GM23338 (cell line): Measurements from ENCODE around the gene LIMA1. TPM values are rescaled to one million over a fixed set of nuclear protein-coding genes. Genes with fewer than 3 reads are reported as not detected.
A peak's percentile ranks its signal among the peaks of the same experiment; 100 is the strongest.

Source experiments
- ATAC-seq: fragments of 200-7000 bp; cut with Tn5 transposase; 3 replicates; pipeline ENCODE4 v1.9.1; 2020
- DNase-seq: peaks from one replicate; pipeline ENCODE4 v3.0.0-alpha.2; 2015; ENCODE audit warnings: low spot score
- H2AFZ ChIP-seq: fragments of 200-600 bp; sonication (generic); 2 replicates; pipeline ENCODE4 v1.8.0; 2016; ENCODE audit warnings: antibody characterized with exemption, mild to moderate bottlenecking, moderate library complexity
- H3F3A ChIP-seq: fragments of 200-600 bp; sonication (generic); replicated peaks from 2 replicates; pipeline ENCODE4 v1.8.0; 2017; ENCODE audit warnings: antibody characterized with exemption, mixed run types, low read depth
- H3K27ac ChIP-seq: fragments of 200-600 bp; sonication (generic); 2 replicates; pipeline ENCODE4 v1.6.1; 2016; ENCODE audit warnings: low read depth
- H3K27me3 ChIP-seq: fragments of 200-600 bp; sonication (generic); 2 replicates; pipeline ENCODE4 v1.8.0; 2016; ENCODE audit warnings: mild to moderate bottlenecking, mixed run types, moderate library complexity; ENCODE audit not compliant: insufficient read depth
- H3K36me3 ChIP-seq: fragments of 200-600 bp; sonication (generic); 2 replicates; pipeline ENCODE4 v1.8.0; 2016; ENCODE audit warnings: mild to moderate bottlenecking; ENCODE audit not compliant: insufficient read depth
- H3K4me1 ChIP-seq: fragments of 200-600 bp; sonication (generic); 2 replicates; pipeline ENCODE4 v1.8.0; 2016; ENCODE audit warnings: mild to moderate bottlenecking, moderate library complexity; ENCODE audit not compliant: insufficient read depth
- H3K4me2 ChIP-seq: fragments of 200-600 bp; sonication (generic); 2 replicates; pipeline ENCODE4 v1.7.1; 2017; ENCODE audit warnings: mixed run types
- H3K4me3 ChIP-seq: fragments of 200-600 bp; sonication (generic); 2 replicates; pipeline ENCODE4 v1.6.1; 2016; ENCODE audit warnings: mixed run types
- H3K79me2 ChIP-seq: fragments of 200-600 bp; sonication (generic); replicated peaks from 2 replicates; pipeline ENCODE4 v1.8.0; 2017; ENCODE audit warnings: mild to moderate bottlenecking; ENCODE audit not compliant: insufficient read depth
- H3K9me2 ChIP-seq: fragments of 200-600 bp; sonication (generic); 2 replicates; pipeline ENCODE4 v1.8.0; 2017; ENCODE audit not compliant: insufficient read depth
- H4K20me1 ChIP-seq: fragments of 200-600 bp; sonication (generic); replicated peaks from 2 replicates; pipeline ENCODE4 v1.8.0; 2017; ENCODE audit warnings: mild to moderate bottlenecking; ENCODE audit not compliant: insufficient read depth
- H3K27ac Mint-ChIP-seq: 2 replicates; pipeline ENCODE4 v1.8.0; 2020; ENCODE audit warnings: inconsistent platforms, mild to moderate bottlenecking, moderate library complexity, mixed read lengths
- H3K27me3 Mint-ChIP-seq: 3 replicates; pipeline ENCODE4 v1.8.0; 2022; ENCODE audit warnings: low read depth, mild to moderate bottlenecking, moderate library complexity, mixed read lengths, inconsistent platforms; ENCODE audit not compliant: insufficient read depth, poor library complexity
- H3K36me3 Mint-ChIP-seq: 3 replicates; pipeline ENCODE4 v1.8.0; 2021; ENCODE audit warnings: low read depth, mild to moderate bottlenecking, inconsistent platforms, moderate library complexity, mixed read lengths
- H3K4me1 Mint-ChIP-seq: 3 replicates; pipeline ENCODE4 v1.8.0; 2020; ENCODE audit warnings: mild to moderate bottlenecking, inconsistent platforms, mixed read lengths
- H3K4me3 Mint-ChIP-seq: 3 replicates; pipeline ENCODE4 v1.8.0; 2021; ENCODE audit warnings: moderate library complexity, mild to moderate bottlenecking, inconsistent platforms, mixed read lengths
- H3K9me3 Mint-ChIP-seq: 3 replicates; pipeline ENCODE4 v1.8.0; 2020; ENCODE audit warnings: moderate library complexity, mild to moderate bottlenecking, inconsistent platforms, mixed read lengths
- CREB1 ChIP-seq: fragments of 250-450 bp; sonication (Bioruptor Pico); IDR thresholded peaks from 2 replicates; pipeline ENCODE4 v1.5.0; 2020; ENCODE audit warnings: low read depth, mild to moderate bottlenecking, moderate library complexity
- EZH2 ChIP-seq: fragments of 200-600 bp; sonication (generic); IDR thresholded peaks from one replicate; pipeline ENCODE4 v1.8.0; 2017; ENCODE audit warnings: antibody characterized with exemption, mild to moderate bottlenecking, low read depth; ENCODE audit not compliant: unreplicated experiment
- JUNB ChIP-seq: IDR thresholded peaks from one replicate; pipeline ENCODE4 v1.6.1; 2016; ENCODE audit warnings: antibody characterized with exemption; ENCODE audit not compliant: unreplicated experiment
- NANOG ChIP-seq: IDR thresholded peaks from 2 replicates; pipeline ENCODE4 v1.6.1; 2016; ENCODE audit warnings: antibody characterized with exemption, borderline replicate concordance
- POLR2AphosphoS5 ChIP-seq: IDR thresholded peaks from 2 replicates; pipeline ENCODE4 v1.6.1; 2016; ENCODE audit warnings: antibody characterized with exemption, low read depth
- ZNF114 ChIP-seq: fragments of 250-450 bp; sonication (Bioruptor Pico); IDR thresholded peaks from 2 replicates; pipeline ENCODE4 v1.5.0; 2020; ENCODE audit warnings: mild to moderate bottlenecking, moderate library complexity
- ZNF331 ChIP-seq: fragments of 250-450 bp; sonication (Bioruptor Pico); IDR thresholded peaks from 2 replicates; pipeline ENCODE4 v1.5.0; 2020; ENCODE audit warnings: low read depth, mild to moderate bottlenecking, moderate library complexity
- polyA plus RNA-seq: library from polyadenylated mRNA; unstranded; fragments of >200 nt; fragmentation: Nextera tagmentation; extraction: Ambion mirVana; gene quantifications from 2 replicates; pipeline ENCODE4 v1.2.1, GENCODE V29; 2016
- total RNA-seq: library from RNA; depleted of rRNA; stranded (reverse); fragments of >200 nt; shearing (Covaris generic); gene quantifications from 2 replicates; pipeline ENCODE4 v1.2.3, GENCODE V29; 2014
- TF ChIP-seq, protein P1 (sequence below), 2 experiments: fragments of 200-600 bp in 1 of 2; sonication (generic) in 1 of 2; conservative IDR thresholded peaks; 2 replicates each; pipeline versions ENCODE4 v1.5.1 to v1.6.1; 2016 to 2017; ENCODE audit warnings: antibody characterized with exemption in 2 of 2, low read depth in 2 of 2, mild to moderate bottlenecking in 2 of 2, moderate library complexity in 1 of 2
- TF ChIP-seq, protein P2 (sequence below): IDR thresholded peaks from 2 replicates; pipeline ENCODE4 v1.6.1; 2016; ENCODE audit warnings: antibody characterized with exemption

LIMA1 gene
- total and polyA plus RNA-seq, 2 experiments from 2014 or later, result 27.7 to 29.6 TPM

DNA sequence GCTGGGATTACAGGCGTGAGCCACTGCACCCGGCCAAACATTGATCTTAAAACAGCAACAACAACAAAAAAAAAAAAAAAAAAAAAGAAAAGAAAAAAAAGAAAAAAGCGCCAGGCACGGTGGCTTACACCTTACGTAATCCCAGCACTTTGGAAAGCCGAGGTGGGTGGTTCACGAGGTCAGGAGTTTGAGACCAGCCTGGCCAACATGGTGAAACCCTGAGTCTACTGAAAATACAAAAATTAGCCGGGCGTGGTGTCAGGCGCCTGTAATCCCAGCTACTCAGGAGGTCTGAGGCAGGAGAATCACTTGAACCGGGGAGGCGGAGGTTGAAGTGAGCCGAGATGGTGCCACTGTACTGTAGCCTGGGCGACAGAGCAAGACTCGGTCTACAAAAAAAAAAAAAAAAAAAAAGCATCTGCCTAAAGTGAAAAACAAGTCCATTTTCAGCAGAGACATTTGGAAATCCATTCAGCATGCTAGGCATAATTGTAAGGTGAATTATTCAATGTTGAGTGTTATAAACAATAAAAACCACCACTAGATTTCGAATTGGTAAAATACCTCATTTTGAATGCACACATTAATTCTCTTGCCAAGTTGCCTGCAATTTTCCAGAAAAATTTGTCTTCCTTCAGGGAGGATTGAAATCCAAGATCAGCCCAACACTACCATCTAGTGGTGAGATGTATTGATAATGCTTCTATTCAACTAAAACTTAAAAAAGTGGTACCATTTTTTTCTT is 108.2 kb downstream of the LIMA1 start:
- Mint-ChIP-seq H3K36me3 (peaks cover 31% of the 10 kb centered on the region), H3K9me3 (peaks cover 5% of the 10 kb centered on the region), H3K4me1 (no peaks in the 10 kb centered on the region), H3K27me3 (no peaks in the 10 kb centered on the region), H3K27ac (no peak overlapping the region), H3K4me3 (no peak overlapping the region)
- Histone ChIP-seq H3K4me1 (no peaks in the 10 kb centered on the region), H3K36me3 (peaks cover 11% of the 10 kb centered on the region; the same call in 1 of the 2 replicates), H3K79me2 (no peaks in the 10 kb centered on the region), H3K27ac (no peak overlapping the region), H3K27me3 (no peaks in the 10 kb centered on the region), H3K9me2 (no peaks in the 10 kb centered on the region), H4K20me1 (no peaks in the 10 kb centered on the region), H3K4me2 (no peak overlapping the region), H3K4me3 (no peak overlapping the region), H2AFZ (no peak overlapping the region), H3F3A (no peaks in the 10 kb centered on the region)
- DNase-seq (peak; percentile 87), ATAC-seq (no peak; the same call in 2 of the 3 replicates)
- no peak for TF ChIP-seq JUNB
- TF ChIP-seq, protein P1, sequence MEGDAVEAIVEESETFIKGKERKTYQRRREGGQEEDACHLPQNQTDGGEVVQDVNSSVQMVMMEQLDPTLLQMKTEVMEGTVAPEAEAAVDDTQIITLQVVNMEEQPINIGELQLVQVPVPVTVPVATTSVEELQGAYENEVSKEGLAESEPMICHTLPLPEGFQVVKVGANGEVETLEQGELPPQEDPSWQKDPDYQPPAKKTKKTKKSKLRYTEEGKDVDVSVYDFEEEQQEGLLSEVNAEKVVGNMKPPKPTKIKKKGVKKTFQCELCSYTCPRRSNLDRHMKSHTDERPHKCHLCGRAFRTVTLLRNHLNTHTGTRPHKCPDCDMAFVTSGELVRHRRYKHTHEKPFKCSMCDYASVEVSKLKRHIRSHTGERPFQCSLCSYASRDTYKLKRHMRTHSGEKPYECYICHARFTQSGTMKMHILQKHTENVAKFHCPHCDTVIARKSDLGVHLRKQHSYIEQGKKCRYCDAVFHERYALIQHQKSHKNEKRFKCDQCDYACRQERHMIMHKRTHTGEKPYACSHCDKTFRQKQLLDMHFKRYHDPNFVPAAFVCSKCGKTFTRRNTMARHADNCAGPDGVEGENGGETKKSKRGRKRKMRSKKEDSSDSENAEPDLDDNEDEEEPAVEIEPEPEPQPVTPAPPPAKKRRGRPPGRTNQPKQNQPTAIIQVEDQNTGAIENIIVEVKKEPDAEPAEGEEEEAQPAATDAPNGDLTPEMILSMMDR (conservative IDR thresholded peaks at IDR 0.05; ENCODE audit: low read depth in 2 of 2), result peak; percentile 69 to 93

DNA sequence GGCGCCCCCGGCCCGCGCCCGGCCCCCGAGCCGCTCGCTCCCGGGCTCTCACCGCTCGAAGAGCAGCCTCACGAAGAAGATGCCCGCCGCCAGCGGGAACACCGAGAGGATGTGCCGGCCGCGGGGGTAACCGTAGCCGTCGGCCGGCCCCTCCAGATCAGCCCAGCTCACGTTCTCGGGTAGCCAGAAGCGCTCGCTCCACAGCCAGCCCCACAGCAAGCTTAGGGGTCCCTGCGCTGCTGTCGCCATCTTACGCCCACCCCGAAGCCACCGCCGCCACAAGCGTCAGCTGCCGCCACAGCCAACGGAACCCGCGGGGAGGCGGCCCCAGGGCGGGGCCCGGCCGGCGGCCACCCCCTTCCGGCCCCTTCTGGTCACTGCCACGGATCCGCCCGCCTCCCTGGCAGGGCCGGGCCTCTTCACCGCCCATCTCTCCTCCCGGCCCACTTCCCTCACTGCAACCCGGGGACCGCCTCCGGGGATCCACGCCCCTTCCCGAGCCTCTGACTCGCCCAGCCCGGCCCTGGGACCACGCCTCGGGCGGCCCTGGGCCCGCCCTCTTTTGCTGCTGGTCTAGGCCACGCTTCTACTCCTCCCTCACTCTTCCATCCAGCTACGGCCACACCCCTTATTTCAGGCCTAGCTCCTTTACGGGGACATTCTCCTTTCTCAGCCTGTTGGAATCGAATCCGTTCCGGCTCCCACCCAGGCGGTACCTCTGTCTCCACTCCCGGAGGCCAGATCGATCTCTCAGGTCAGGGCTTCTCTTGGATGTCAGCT is 116.1 kb downstream of the LIMA1 start, which contains the start of gene CERS5:
TSS of gene CERS5 (minus strand) at position 321 of the 780 bp plus-strand sequence. CDS start at position 249, 72 bp downstream.
- Mint-ChIP-seq H3K36me3 (peaks cover 26% of the 10 kb centered on the region), H3K4me3 (peak within 1 kb of the TSS; percentile 88), H3K9me3 (peaks cover 28% of the 10 kb centered on the region), H3K27ac (peak within 1 kb of the TSS; percentile 97), H3K27me3 (peaks cover 9% of the 10 kb centered on the region), H3K4me1 (peaks cover 20% of the 10 kb centered on the region)
- Histone ChIP-seq H3K4me2 (peak within 1 kb of the TSS; percentile 99), H3K27me3 (no peaks in the 10 kb centered on the region), H3K79me2 (peaks cover 44% of the 10 kb centered on the region), H4K20me1 (peaks cover 5% of the 10 kb centered on the region), H3K4me3 (peak within 1 kb of the TSS; percentile 98), H2AFZ (peak within 1 kb of the TSS; percentile 93), H3K4me1 (peaks cover 25% of the 10 kb centered on the region; the same call in 1 of the 2 replicates), H3K27ac (peak within 1 kb of the TSS; percentile 99), H3F3A (peaks cover 26% of the 10 kb centered on the region), H3K36me3 (no peaks in the 10 kb centered on the region), H3K9me2 (no peaks in the 10 kb centered on the region)
- peak; percentile 94 for ATAC-seq
- TF ChIP-seq POLR2AphosphoS5, result peak; percentile 87
- no peak for TF ChIP-seq JUNB
- TF ChIP-seq ZNF114 (CRISPR knock-in tag), result no peak
- TF ChIP-seq, protein P1 (conservative IDR thresholded peaks at IDR 0.05; ENCODE audit: low read depth in 2 of 2), result no peak
- TF ChIP-seq NANOG, result no peak
- no peak for TF ChIP-seq EZH2
- no peak for TF ChIP-seq ZNF331
- TF ChIP-seq, protein P2, sequence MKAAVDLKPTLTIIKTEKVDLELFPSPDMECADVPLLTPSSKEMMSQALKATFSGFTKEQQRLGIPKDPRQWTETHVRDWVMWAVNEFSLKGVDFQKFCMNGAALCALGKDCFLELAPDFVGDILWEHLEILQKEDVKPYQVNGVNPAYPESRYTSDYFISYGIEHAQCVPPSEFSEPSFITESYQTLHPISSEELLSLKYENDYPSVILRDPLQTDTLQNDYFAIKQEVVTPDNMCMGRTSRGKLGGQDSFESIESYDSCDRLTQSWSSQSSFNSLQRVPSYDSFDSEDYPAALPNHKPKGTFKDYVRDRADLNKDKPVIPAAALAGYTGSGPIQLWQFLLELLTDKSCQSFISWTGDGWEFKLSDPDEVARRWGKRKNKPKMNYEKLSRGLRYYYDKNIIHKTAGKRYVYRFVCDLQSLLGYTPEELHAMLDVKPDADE, result no peak
- TF ChIP-seq CREB1 (CRISPR knock-in tag), result peak; percentile 54
- DNase-seq, result peak; percentile 99
